Activated CD4-positive, CD25-positive, alpha-beta regulatory T cell treated with anti-CD3 and anti-CD28 coated beads, Interleukin-2, amount 50 U/mL, for 16 hours (primary cell): ENCODE measurements around the gene RNF17.

Source experiments
- DNase-seq: peaks from one replicate; pipeline ENCODE4 v3.0.0-alpha.2; 2020; ENCODE audit warnings: low read depth, low spot score

Gene RNF17

GRCh38 chr13:24860770-24861169 lies 96.8 kb downstream of the RNF17 start:
- no peak for DNase-seq

- no peak for DNase-seq
Measured at GRCh38 chr13:24861617-24862362, 97.8 kb downstream of the RNF17 start.

GRCh38 chr13:24863748-24864540 lies 100.0 kb downstream of the RNF17 start:
- DNase-seq = no peak

GRCh38 chr13:24864579-24864978 lies 100.6 kb downstream of the RNF17 start:
- no peak for DNase-seq

GRCh38 chr13:24865163-24865953 lies 101.4 kb downstream of the RNF17 start:
- no peak for DNase-seq

GRCh38 chr13:24866488-24866887 lies 102.5 kb downstream of the RNF17 start:
- no peak for DNase-seq

GRCh38 chr13:24868874-24869273 lies 104.9 kb downstream of the RNF17 start:
- DNase-seq = no peak

GRCh38 chr13:24870380-24870760 lies 106.4 kb downstream of the RNF17 start:
- DNase-seq = no peak

GRCh38 chr13:24875566-24875965 lies 111.6 kb downstream of the RNF17 start:
- DNase-seq = no peak

GRCh38 chr13:24877531-24877930 lies 113.6 kb downstream of the RNF17 start:
- DNase-seq = no peak

GRCh38 chr13:24878340-24878739 lies 114.4 kb downstream of the RNF17 start:
- no peak for DNase-seq

- no peak for DNase-seq
Measured at GRCh38 chr13:24882665-24883064, 118.7 kb downstream of the RNF17 start.

GRCh38 chr13:24887759-24888158 lies 123.8 kb downstream of the RNF17 start:
- no peak for DNase-seq

- DNase-seq = no peak
Measured at GRCh38 chr13:24888291-24888931, 124.4 kb downstream of the RNF17 start.

- no peak for DNase-seq
Measured at GRCh38 chr13:24890256-24890655, 126.3 kb downstream of the RNF17 start.

- DNase-seq = no peak
Measured at GRCh38 chr13:24891476-24892108, 127.6 kb downstream of the RNF17 start.

- no peak for DNase-seq
Measured at GRCh38 chr13:24892829-24893228, 128.9 kb downstream of the RNF17 start.

- DNase-seq = no peak
Measured at GRCh38 chr13:24893863-24894262, 129.9 kb downstream of the RNF17 start.

- DNase-seq = no peak
Measured at GRCh38 chr13:24894277-24894971, 130.5 kb downstream of the RNF17 start.

- no peak for DNase-seq
Measured at GRCh38 chr13:24894972-24895300, 131.0 kb downstream of the RNF17 start.

- no peak for DNase-seq
Measured at GRCh38 chr13:24896061-24896460, 132.1 kb downstream of the RNF17 start.
